Osteocyte (in vitro differentiated cells): ENCODE measurements around the gene ADGRA1. TPM values are rescaled to one million over a fixed set of nuclear protein-coding genes. Genes with fewer than 3 reads are reported as not detected.

Experiments used
- DNase-seq: peaks from one replicate; pipeline ENCODE4 v3.0.0; 2021; ENCODE audit warnings: mixed read lengths; ENCODE audit not compliant: unreplicated experiment; ENCODE audit errors: extremely low spot score
- H3K27ac Mint-ChIP-seq: one replicate; pipeline ENCODE4 v1.8.0; 2021; ENCODE audit warnings: mild to moderate bottlenecking, mixed read lengths; ENCODE audit not compliant: unreplicated experiment
- H3K27me3 Mint-ChIP-seq: one replicate; pipeline ENCODE4 v1.8.0; 2021; ENCODE audit warnings: mixed read lengths; ENCODE audit not compliant: unreplicated experiment
- H3K36me3 Mint-ChIP-seq: one replicate; pipeline ENCODE4 v1.8.0; 2021; ENCODE audit warnings: mixed read lengths; ENCODE audit not compliant: unreplicated experiment
- H3K4me1 Mint-ChIP-seq: one replicate; pipeline ENCODE4 v1.8.0; 2021; ENCODE audit warnings: mixed read lengths; ENCODE audit not compliant: unreplicated experiment
- H3K4me3 Mint-ChIP-seq: one replicate; pipeline ENCODE4 v1.8.0; 2021; ENCODE audit warnings: mild to moderate bottlenecking, moderate library complexity, mixed read lengths; ENCODE audit not compliant: unreplicated experiment
- H3K9me3 Mint-ChIP-seq: one replicate; pipeline ENCODE4 v1.8.0; 2021; ENCODE audit warnings: mixed read lengths; ENCODE audit not compliant: unreplicated experiment
- CTCF ChIP-seq: fragments of 200-600 bp; sonication (generic); IDR thresholded peaks from 2 replicates; pipeline ENCODE4 v1.5.0; 2021; ENCODE audit warnings: antibody characterized with exemption, mild to moderate bottlenecking, moderate library complexity
- total RNA-seq: library from RNA; stranded (reverse); gene quantifications from 2 replicates; pipeline ENCODE4 v1.2.1, GENCODE V29; 2021

Gene ADGRA1
- total RNA-seq, 1 donor from 2014 or later: not detected

GRCh38 chr10:133140417-133141143 lies 52.9 kb downstream of the ADGRA1 start:
- Mint-ChIP-seq H3K4me1 (no peaks in the 10 kb centered on the region), H3K4me3 (no peak overlapping the region), H3K36me3 (no peaks in the 10 kb centered on the region), H3K27me3 (no peaks in the 10 kb centered on the region), H3K9me3 (no peaks in the 10 kb centered on the region), H3K27ac (no peak overlapping the region)
- TF ChIP-seq CTCF: no peak
- no peak for DNase-seq

GRCh38 chr10:133141144-133141957 lies 53.6 kb downstream of the ADGRA1 start:
- Mint-ChIP-seq H3K36me3 (no peaks in the 10 kb centered on the region), H3K4me3 (no peak overlapping the region), H3K4me1 (no peaks in the 10 kb centered on the region), H3K27ac (no peak overlapping the region), H3K27me3 (peaks cover 1% of the 10 kb centered on the region), H3K9me3 (no peaks in the 10 kb centered on the region)
- TF ChIP-seq CTCF: no peak
- DNase-seq: no peak

GRCh38 chr10:133141958-133142340 lies 54.2 kb downstream of the ADGRA1 start:
- peaks cover 7% of the 10 kb centered on the region for H3K27me3 Mint-ChIP-seq
- H3K36me3 Mint-ChIP-seq: no peaks in the 10 kb centered on the region
- no peak for TF ChIP-seq CTCF
- DNase-seq: no peak
- H3K27ac Mint-ChIP-seq: no peak overlapping the region
- peaks cover 2% of the 10 kb centered on the region for H3K9me3 Mint-ChIP-seq
- H3K4me1 Mint-ChIP-seq: no peaks in the 10 kb centered on the region
- no peak overlapping the region for H3K4me3 Mint-ChIP-seq

GRCh38 chr10:133142523-133143199 lies 54.9 kb downstream of the ADGRA1 start:
- Mint-ChIP-seq H3K9me3 (peaks cover 10% of the 10 kb centered on the region), H3K4me1 (no peaks in the 10 kb centered on the region), H3K27ac (no peak overlapping the region), H3K27me3 (peaks cover 13% of the 10 kb centered on the region), H3K36me3 (peaks cover 2% of the 10 kb centered on the region), H3K4me3 (no peak overlapping the region)
- DNase-seq: no peak
- no peak for TF ChIP-seq CTCF

- Mint-ChIP-seq H3K9me3 (peaks cover 15% of the 10 kb centered on the region), H3K36me3 (peaks cover 2% of the 10 kb centered on the region), H3K27me3 (peaks cover 17% of the 10 kb centered on the region), H3K4me1 (no peaks in the 10 kb centered on the region), H3K4me3 (no peak overlapping the region), H3K27ac (no peak overlapping the region)
- TF ChIP-seq CTCF: no peak
- no peak for DNase-seq
Observed at GRCh38 chr10:133143200-133143533, 55.4 kb downstream of the ADGRA1 start.
